ENCODE results near the gene MXD4. TPM values are rescaled to one million over a fixed set of nuclear protein-coding genes. Genes with fewer than 3 reads are reported as not detected.

Gene MXD4
- total and polyA plus RNA-seq, 2 of the 13 experiments (the other 11 are each of a cell fraction or from before 2014, with no cell fraction given) = 29.0 to 31.3 TPM

- TF ChIP-seq ZNF142 (CRISPR knock-in tag; IDR thresholded peaks at IDR 0.05) (peak; percentile 96), ARNT2 (CRISPR knock-in tag; IDR thresholded peaks at IDR 0.05; ENCODE audit: low read depth) (peak; percentile 71; the same call in 1 of the 2 replicates), ZBED4 (CRISPR knock-in tag; IDR thresholded peaks at IDR 0.05; ENCODE audit: borderline replicate concordance) (peak; percentile 93; the same call in 1 of the 2 replicates), ATM (IDR thresholded peaks at IDR 0.05; ENCODE audit: borderline replicate concordance) (no peak), STAT6 (CRISPR knock-in tag; IDR thresholded peaks at IDR 0.05; ENCODE audit: borderline replicate concordance) (no peak), ZNF709 (CRISPR knock-in tag; IDR thresholded peaks at IDR 0.05) (peak; percentile 57; the same call in 1 of the 2 replicates), ZNF672 (CRISPR knock-in tag; IDR thresholded peaks at IDR 0.05) (no peak), ZNF230 (CRISPR knock-in tag; IDR thresholded peaks at IDR 0.05) (peak; percentile 68; the same call in 1 of the 2 replicates), ZFP91 (CRISPR knock-in tag; IDR thresholded peaks at IDR 0.05; ENCODE audit: borderline replicate concordance) (peak; percentile 75; the same call in 1 of the 2 replicates), ZNF616 (CRISPR knock-in tag; IDR thresholded peaks at IDR 0.05; ENCODE audit: low read depth) (peak; percentile 90; the same call in 1 of the 2 replicates), EED (CRISPR knock-in tag; IDR thresholded peaks at IDR 0.05) (peak; percentile 48; the same call in 1 of the 2 replicates), POLR2A (IDR thresholded peaks at IDR 0.05; ENCODE audit: insufficient read depth in 1 of 2, low read depth in 2 of 2, low read length in 2 of 2) (peak in 1 of 2 experiments; percentile 61; a peak in 2 of 4 replicates), HDAC1 (CRISPR knock-in tag; IDR thresholded peaks at IDR 0.05) (peak; percentile 74), ARNTL (CRISPR knock-in tag; IDR thresholded peaks at IDR 0.05) (0 out of 2 replicates have a peak, but pooled peaks have one; percentile 18)
Observed at GRCh38 chr4:2262145-2262943, 435 bp upstream of the MXD4 start (continued).

Measured in HepG2 (cell line).